Fibroblast of lung (primary cell): ENCODE measurements around the gene SULF2. TPM values are rescaled to one million over a fixed set of nuclear protein-coding genes. Genes with fewer than 3 reads are reported as not detected.

Experiments
- DNase-seq, 2 donors: peaks; one replicate each; pipeline versions ENCODE4 v3.0.0 to v3.0.0-alpha.2; 2010; ENCODE audit warnings: low read depth in 2 of 2
- H2AFZ ChIP-seq: 2 replicates; pipeline ENCODE4 v1.5.1; 2012; ENCODE audit warnings: low read length, control low read depth, inconsistent platforms
- H3K27ac ChIP-seq: 2 replicates; pipeline ENCODE4 v1.5.1; 2011; ENCODE audit warnings: low read length, control low read depth; ENCODE audit not compliant: insufficient read depth
- H3K27me3 ChIP-seq: 2 replicates; pipeline ENCODE4 v1.5.1; 2011; ENCODE audit warnings: mild to moderate bottlenecking, low read length; ENCODE audit not compliant: control insufficient read depth, insufficient read depth
- H3K36me3 ChIP-seq: 2 replicates; pipeline ENCODE4 v1.5.1; 2011; ENCODE audit warnings: low read length; ENCODE audit not compliant: control insufficient read depth, insufficient read depth
- H3K4me1 ChIP-seq: 2 replicates; pipeline ENCODE4 v1.5.1; 2011; ENCODE audit warnings: low read length; ENCODE audit not compliant: control insufficient read depth, insufficient read depth; ENCODE audit errors: extremely low read depth
- H3K4me2 ChIP-seq: 2 replicates; pipeline ENCODE4 v1.5.1; 2011; ENCODE audit warnings: low read length, control low read depth; ENCODE audit not compliant: insufficient read depth; ENCODE audit errors: extremely low read depth
- H3K4me3 ChIP-seq, 4 experiments: fragments of 200-600 bp in 1 of 4; sonication (generic) in 1 of 4; replicated peaks in 1 of 4; 2 replicates each; pipeline ENCODE4 v1.5.1; 2011 to 2016; ENCODE audit warnings: low read length in 4 of 4, low read depth in 3 of 4, mild to moderate bottlenecking in 3 of 4, control low read depth in 2 of 4, inconsistent platforms in 1 of 4, mixed read lengths in 1 of 4; ENCODE audit not compliant: insufficient read depth in 1 of 4; ENCODE audit errors: control extremely low read depth in 1 of 4
- H3K79me2 ChIP-seq: 2 replicates; pipeline ENCODE4 v1.5.1; 2012; ENCODE audit warnings: mild to moderate bottlenecking, low read length, inconsistent platforms; ENCODE audit not compliant: control insufficient read depth, insufficient read depth
- H3K9ac ChIP-seq: 2 replicates; pipeline ENCODE4 v1.5.1; 2011; ENCODE audit warnings: mild to moderate bottlenecking, low read length, control low read depth; ENCODE audit not compliant: insufficient read depth
- H3K9me3 ChIP-seq: 2 replicates; pipeline ENCODE4 v1.5.1; 2012; ENCODE audit warnings: low read depth, low read length; ENCODE audit not compliant: control insufficient read depth, insufficient read depth
- H4K20me1 ChIP-seq: 2 replicates; pipeline ENCODE4 v1.5.1; 2011; ENCODE audit warnings: low read length; ENCODE audit not compliant: control insufficient read depth, insufficient read depth; ENCODE audit errors: extremely low read depth
- EZH2 ChIP-seq: IDR thresholded peaks from 2 replicates; pipeline ENCODE4 v1.5.1; 2012; ENCODE audit warnings: low read length, control low read depth, mild to moderate bottlenecking; ENCODE audit errors: missing control alignments
- polyA plus RNA-seq, 2 donors: library from polyadenylated mRNA; depleted of rRNA in 1 of 2; stranded (reverse) in 1 of 2; unstranded in 1 of 2; fragments of >200 nt; gene quantifications; 2 replicates each; pipeline ENCODE4 v1.2.1, GENCODE V29; 2011 to 2012; ENCODE audit warnings: missing spikeins in 1 of 2
- total RNA-seq: library from RNA; depleted of rRNA; stranded (reverse); fragments of >200 nt; gene quantifications from 2 replicates; pipeline ENCODE4 v1.2.1, GENCODE V29; 2014
- TF ChIP-seq, protein P1 (sequence below), 2 donors: IDR thresholded peaks in 1 of 2; conservative IDR thresholded peaks in 1 of 2; 1 replicate in 1 of 2; 2 replicates in 1 of 2; pipeline ENCODE4 v1.5.1; 2011 to 2012; ENCODE audit warnings: low read length in 2 of 2, control low read depth in 1 of 2, inconsistent platforms in 1 of 2, low read depth in 1 of 2, mild to moderate bottlenecking in 1 of 2

SULF2 gene
- total and polyA plus RNA-seq, 2 donors (not counting 1 experiment from before 2014, with no cell fraction given) = 0.26 to 9.6 TPM

DNA sequence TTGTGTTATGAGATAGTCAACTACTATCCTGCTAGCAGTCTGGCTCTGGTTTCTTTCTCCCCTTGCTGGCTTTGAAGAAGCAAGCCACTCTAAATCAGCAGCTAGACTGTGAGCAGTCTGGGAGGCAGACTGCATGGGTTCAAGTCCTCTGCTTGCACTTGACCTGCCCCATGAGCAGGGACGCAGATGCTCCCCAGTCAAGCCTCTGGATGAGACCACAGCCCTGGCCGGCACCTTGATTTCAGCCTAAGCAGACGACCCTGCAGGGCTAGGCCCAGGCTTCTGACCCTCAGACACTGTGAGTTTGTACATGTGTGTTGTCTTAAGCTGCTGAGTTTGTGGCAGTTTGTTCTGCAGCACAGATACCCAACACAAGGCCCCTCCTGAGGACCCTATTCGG lies 105.8 kb downstream of the SULF2 start:
- Histone ChIP-seq H3K36me3 (no peaks in the 10 kb centered on the region), H2AFZ (no peak overlapping the region), H3K27me3 (no peaks in the 10 kb centered on the region), H3K4me1 (no peaks in the 10 kb centered on the region), H3K79me2 (no peaks in the 10 kb centered on the region), H3K9me3 (no peaks in the 10 kb centered on the region), H3K27ac (no peak overlapping the region), H3K9ac (no peak overlapping the region), H3K4me3 (no peak overlapping the region), H4K20me1 (no peaks in the 10 kb centered on the region), H3K4me2 (no peak overlapping the region)
- no peak for DNase-seq
- TF ChIP-seq, protein P1, sequence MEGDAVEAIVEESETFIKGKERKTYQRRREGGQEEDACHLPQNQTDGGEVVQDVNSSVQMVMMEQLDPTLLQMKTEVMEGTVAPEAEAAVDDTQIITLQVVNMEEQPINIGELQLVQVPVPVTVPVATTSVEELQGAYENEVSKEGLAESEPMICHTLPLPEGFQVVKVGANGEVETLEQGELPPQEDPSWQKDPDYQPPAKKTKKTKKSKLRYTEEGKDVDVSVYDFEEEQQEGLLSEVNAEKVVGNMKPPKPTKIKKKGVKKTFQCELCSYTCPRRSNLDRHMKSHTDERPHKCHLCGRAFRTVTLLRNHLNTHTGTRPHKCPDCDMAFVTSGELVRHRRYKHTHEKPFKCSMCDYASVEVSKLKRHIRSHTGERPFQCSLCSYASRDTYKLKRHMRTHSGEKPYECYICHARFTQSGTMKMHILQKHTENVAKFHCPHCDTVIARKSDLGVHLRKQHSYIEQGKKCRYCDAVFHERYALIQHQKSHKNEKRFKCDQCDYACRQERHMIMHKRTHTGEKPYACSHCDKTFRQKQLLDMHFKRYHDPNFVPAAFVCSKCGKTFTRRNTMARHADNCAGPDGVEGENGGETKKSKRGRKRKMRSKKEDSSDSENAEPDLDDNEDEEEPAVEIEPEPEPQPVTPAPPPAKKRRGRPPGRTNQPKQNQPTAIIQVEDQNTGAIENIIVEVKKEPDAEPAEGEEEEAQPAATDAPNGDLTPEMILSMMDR (conservative IDR thresholded peaks at IDR 0.05 in 1 of 2, IDR thresholded peaks at IDR 0.05 in 1 of 2; ENCODE audit: low read depth in 1 of 2, low read length in 2 of 2) = no peak
- TF ChIP-seq EZH2 = no peak

DNA sequence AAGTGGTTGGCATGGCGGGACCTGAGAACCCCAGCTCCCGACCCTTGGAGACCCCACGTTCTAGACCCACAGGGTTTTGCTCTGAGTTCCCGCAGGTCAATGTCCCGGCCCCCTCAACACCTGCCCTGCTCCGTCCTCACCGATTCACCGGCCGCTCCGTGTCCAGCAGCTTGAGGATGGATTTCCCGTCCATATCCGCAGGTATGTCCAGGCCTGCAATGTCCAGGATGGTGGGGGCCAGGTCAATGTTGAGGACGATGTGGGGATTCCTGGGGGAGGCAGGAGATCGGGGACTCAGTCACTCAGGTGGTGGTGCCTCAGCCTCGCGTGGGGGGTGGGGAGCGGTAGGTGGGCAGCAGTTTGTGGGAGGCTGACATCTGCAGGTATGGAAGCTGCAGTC lies 106.7 kb downstream of the SULF2 start:
- Histone ChIP-seq H3K9ac (no peak overlapping the region), H3K4me2 (no peak overlapping the region), H2AFZ (no peak overlapping the region), H4K20me1 (no peaks in the 10 kb centered on the region), H3K9me3 (no peaks in the 10 kb centered on the region), H3K4me1 (no peaks in the 10 kb centered on the region), H3K4me3 (no peak overlapping the region), H3K79me2 (no peaks in the 10 kb centered on the region), H3K36me3 (no peaks in the 10 kb centered on the region), H3K27ac (no peak overlapping the region), H3K27me3 (no peaks in the 10 kb centered on the region)
- TF ChIP-seq, protein P1 (conservative IDR thresholded peaks at IDR 0.05 in 1 of 2, IDR thresholded peaks at IDR 0.05 in 1 of 2; ENCODE audit: low read depth in 1 of 2, low read length in 2 of 2) = no peak
- no peak for TF ChIP-seq EZH2
- DNase-seq = no peak

DNA sequence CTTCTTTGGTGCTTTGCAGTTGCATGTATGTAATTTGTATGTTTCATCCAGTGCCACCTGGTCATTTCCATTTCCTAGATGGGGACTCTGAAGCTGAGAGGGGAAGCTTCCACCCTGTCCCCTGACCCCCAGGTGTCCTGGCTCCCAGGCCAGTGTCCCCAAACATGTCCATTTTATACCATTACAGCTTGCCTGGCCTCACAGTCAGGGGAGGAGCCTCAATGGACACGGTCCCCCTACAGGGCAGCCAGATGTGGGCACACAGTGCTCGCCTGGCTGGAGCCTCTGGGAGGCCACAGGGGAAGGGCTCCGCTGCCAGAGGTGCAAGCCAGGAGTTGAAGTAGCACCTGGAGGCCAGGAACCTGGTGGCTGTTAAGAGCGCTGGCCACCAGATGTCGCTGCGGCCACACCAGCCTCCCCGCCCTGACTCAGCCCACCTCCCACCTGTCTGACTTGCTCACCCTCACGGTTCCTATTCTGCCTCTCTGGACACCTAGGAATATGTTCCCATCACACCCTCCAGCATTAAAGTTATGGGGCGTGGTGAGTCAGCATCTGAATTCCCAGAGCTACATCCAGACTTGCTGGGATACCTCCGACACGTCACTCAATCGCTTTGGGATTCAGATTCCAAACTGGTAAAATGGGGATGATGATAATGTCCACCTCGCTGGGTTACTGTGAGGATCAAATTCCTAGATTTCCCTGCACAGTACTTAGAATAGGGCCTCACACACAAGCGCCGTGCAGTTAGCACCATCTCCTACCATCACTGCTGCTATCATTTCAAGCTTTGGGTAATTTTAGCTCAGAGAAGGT lies 107.4 kb downstream of the SULF2 start:
- DNase-seq = peak; percentile 11 to 29
- H3K9ac ChIP-seq = no peak overlapping the region
- no peaks in the 10 kb centered on the region for H3K4me1 ChIP-seq
- no peaks in the 10 kb centered on the region for H3K79me2 ChIP-seq
- TF ChIP-seq EZH2 = no peak
- TF ChIP-seq, protein P1 (conservative IDR thresholded peaks at IDR 0.05 in 1 of 2, IDR thresholded peaks at IDR 0.05 in 1 of 2; ENCODE audit: low read depth in 1 of 2, low read length in 2 of 2) = peak; percentile 53 to 76
- no peaks in the 10 kb centered on the region for H4K20me1 ChIP-seq
- H3K27me3 ChIP-seq = no peaks in the 10 kb centered on the region
- H3K4me3 ChIP-seq = no peak overlapping the region
- H3K9me3 ChIP-seq = no peaks in the 10 kb centered on the region
- H2AFZ ChIP-seq = no peak overlapping the region
- H3K4me2 ChIP-seq = no peak overlapping the region
- no peak overlapping the region for H3K27ac ChIP-seq
- H3K36me3 ChIP-seq = no peaks in the 10 kb centered on the region
